SU-DHL-6 (cell line): ENCODE data around the gene PAX1.

Experiments
- H2AFZ ChIP-seq: fragments of 200-600 bp; sonication (generic); 2 replicates; pipeline ENCODE4 v1.6.1; 2014; ENCODE audit warnings: low read depth, mild to moderate bottlenecking, moderate library complexity, mixed read lengths, antibody characterized with exemption, low read length; ENCODE audit not compliant: severe bottlenecking
- H3F3A ChIP-seq: fragments of 200-600 bp; shearing (Covaris generic); 2 replicates; pipeline ENCODE4 v1.6.0; 2016; ENCODE audit warnings: antibody characterized with exemption, mild to moderate bottlenecking; ENCODE audit not compliant: insufficient read depth
- H3K27ac ChIP-seq: fragments of 200-600 bp; sonication (generic); 2 replicates; pipeline ENCODE4 v1.5.1; 2016; ENCODE audit warnings: low read depth, mild to moderate bottlenecking, low read length, moderate library complexity, mixed read lengths
- H3K27me3 ChIP-seq: fragments of 200-600 bp; sonication (generic), shearing (Covaris generic); 2 replicates; pipeline ENCODE4 v1.6.0; 2014; ENCODE audit warnings: mild to moderate bottlenecking, low read length
- H3K36me3 ChIP-seq: fragments of 200-600 bp; sonication (generic); 2 replicates; pipeline ENCODE4 v1.6.1; 2014; ENCODE audit warnings: mild to moderate bottlenecking, low read length, mixed read lengths
- H3K4me2 ChIP-seq: fragments of 300-600, 200-600 bp; shearing (Covaris generic), sonication (generic); 2 replicates; pipeline ENCODE4 v1.6.0; 2014; ENCODE audit warnings: low read length, low read depth, mild to moderate bottlenecking; ENCODE audit not compliant: poor library complexity, severe bottlenecking
- H3K4me3 ChIP-seq: fragments of 200-600 bp; sonication (generic); 2 replicates; pipeline ENCODE4 v1.5.1; 2014; ENCODE audit warnings: antibody characterized with exemption, low read length, mild to moderate bottlenecking, mixed read lengths; ENCODE audit not compliant: insufficient read depth, poor library complexity, severe bottlenecking
- H3K79me2 ChIP-seq: fragments of 200-600 bp; sonication (generic); 2 replicates; pipeline ENCODE4 v1.6.1; 2014; ENCODE audit warnings: mild to moderate bottlenecking, low read length, moderate library complexity; ENCODE audit not compliant: insufficient read depth
- H3K9ac ChIP-seq: fragments of 200-600 bp; sonication (generic); 2 replicates; pipeline ENCODE4 v1.7.0; 2014; ENCODE audit warnings: mild to moderate bottlenecking, low read length
- H3K9me2 ChIP-seq: fragments of 200-600 bp; sonication (generic); replicated peaks from 2 replicates; pipeline ENCODE4 v1.6.1; 2014; ENCODE audit warnings: low read length; ENCODE audit not compliant: insufficient read depth
- H3K9me3 ChIP-seq: fragments of 200-600 bp; sonication (generic); 2 replicates; pipeline ENCODE4 v1.6.1; 2014; ENCODE audit warnings: low read length, mixed read lengths; ENCODE audit not compliant: insufficient read depth
- H4K20me1 ChIP-seq: fragments of 200-600 bp; sonication (generic); 2 replicates; pipeline ENCODE4 v1.6.1; 2014; ENCODE audit warnings: low read depth, mild to moderate bottlenecking, antibody characterized with exemption, low read length, moderate library complexity, mixed read lengths
- CTCF ChIP-seq: fragments of 200-600 bp; sonication (generic); IDR thresholded peaks from one replicate; pipeline ENCODE4 v1.5.1; 2017; ENCODE audit warnings: antibody characterized with exemption, mild to moderate bottlenecking, low read length, moderate library complexity; ENCODE audit not compliant: insufficient read depth, poor library complexity, severe bottlenecking
- EZH2phosphoT487 ChIP-seq: fragments of 200-600 bp; sonication (generic), shearing (Covaris generic); conservative IDR thresholded peaks from 2 replicates; pipeline ENCODE4 v1.6.1; 2018; ENCODE audit warnings: mild to moderate bottlenecking, antibody characterized with exemption, low read length, moderate library complexity, mixed read lengths

PAX1 gene

GRCh38 chr20:21693322-21693721 is 12.1 kb upstream of the PAX1 start:
- H3K9me3 ChIP-seq = no peaks in the 10 kb centered on the region
- no peaks in the 10 kb centered on the region for H3K36me3 ChIP-seq
- no peaks in the 10 kb centered on the region for H3K9me2 ChIP-seq
- H3K27ac ChIP-seq = no peak overlapping the region
- H3K79me2 ChIP-seq = no peaks in the 10 kb centered on the region
- no peaks in the 10 kb centered on the region for H3F3A ChIP-seq
- H3K27me3 ChIP-seq = no peaks in the 10 kb centered on the region
- H3K4me2 ChIP-seq = no peak overlapping the region
- no peak overlapping the region for H2AFZ ChIP-seq
- H3K4me3 ChIP-seq = no peak overlapping the region
- no peaks in the 10 kb centered on the region for H4K20me1 ChIP-seq
- H3K9ac ChIP-seq = no peak overlapping the region
- TF ChIP-seq CTCF (peak; percentile 41), EZH2phosphoT487 (no peak)

- Histone ChIP-seq H3K4me2 (no peak overlapping the region), H3K36me3 (no peaks in the 10 kb centered on the region), H3K27me3 (no peaks in the 10 kb centered on the region), H3K9me2 (no peaks in the 10 kb centered on the region), H3K4me3 (no peak overlapping the region), H2AFZ (no peak overlapping the region), H3K9me3 (no peaks in the 10 kb centered on the region), H3F3A (no peaks in the 10 kb centered on the region), H3K27ac (no peak overlapping the region), H3K79me2 (no peaks in the 10 kb centered on the region), H4K20me1 (no peaks in the 10 kb centered on the region), H3K9ac (no peak overlapping the region)
- TF ChIP-seq EZH2phosphoT487 = no peak
Measured at GRCh38 chr20:21698494-21699215, 6.8 kb upstream of the PAX1 start.

- Histone ChIP-seq H3K9me3 (no peaks in the 10 kb centered on the region), H3K9me2 (no peaks in the 10 kb centered on the region), H4K20me1 (no peaks in the 10 kb centered on the region), H3F3A (no peaks in the 10 kb centered on the region), H3K79me2 (no peaks in the 10 kb centered on the region), H3K9ac (no peak overlapping the region), H2AFZ (no peak overlapping the region), H3K4me3 (no peak overlapping the region), H3K27me3 (no peaks in the 10 kb centered on the region), H3K36me3 (no peaks in the 10 kb centered on the region), H3K27ac (no peak overlapping the region), H3K4me2 (no peak overlapping the region)
- TF ChIP-seq EZH2phosphoT487 = no peak
- TF ChIP-seq CTCF = no peak
Measured at GRCh38 chr20:21699216-21699508, 6.3 kb upstream of the PAX1 start.

GRCh38 chr20:21701171-21701876 is 4.1 kb upstream of the PAX1 start:
- no peak overlapping the region for H3K9ac ChIP-seq
- no peak overlapping the region for H3K4me2 ChIP-seq
- no peaks in the 10 kb centered on the region for H3K79me2 ChIP-seq
- no peaks in the 10 kb centered on the region for H3K9me3 ChIP-seq
- TF ChIP-seq CTCF = no peak
- TF ChIP-seq EZH2phosphoT487 = no peak
- H3K9me2 ChIP-seq = no peaks in the 10 kb centered on the region
- H4K20me1 ChIP-seq = no peaks in the 10 kb centered on the region
- no peaks in the 10 kb centered on the region for H3K27me3 ChIP-seq
- no peaks in the 10 kb centered on the region for H3F3A ChIP-seq
- H3K27ac ChIP-seq = no peak overlapping the region
- H2AFZ ChIP-seq = no peak overlapping the region
- H3K36me3 ChIP-seq = no peaks in the 10 kb centered on the region
- H3K4me3 ChIP-seq = no peak overlapping the region
